Right lobe of liver (tissue), 6 donors: ENCODE measurements around the gene NEK9. TPM values are rescaled to one million over a fixed set of nuclear protein-coding genes. Genes with fewer than 3 reads are reported as not detected.

ENCODE experiments used
- ATAC-seq, 4 donors: fragments of 200-7000 bp; cut with Tn5 transposase; one replicate each; pipeline ENCODE4 v1.9.1; 2020; ENCODE audit warnings: mild to moderate bottlenecking in 4 of 4, moderate library complexity in 4 of 4
- DNase-seq, 3 donors: peaks; one replicate each; pipeline ENCODE4 v3.0.0-alpha.2; 2020
- H3K27ac ChIP-seq, 3 donors: fragments of 200-600 bp; one replicate each; pipeline ENCODE4 v1.8.0; 2022
- H3K27me3 ChIP-seq, 2 donors: fragments of 200-600 bp; one replicate each; pipeline ENCODE4 v1.8.0; 2022
- H3K36me3 ChIP-seq, 4 donors: fragments of 200-600 bp; sonication (generic) in 1 of 4; one replicate each; pipeline versions ENCODE4 v1.5.1 to v1.8.0; 2017 to 2022; ENCODE audit warnings: control low read depth in 1 of 4
- H3K4me1 ChIP-seq, 4 donors: fragments of 200-600 bp; sonication (generic) in 1 of 4; one replicate each; pipeline versions ENCODE4 v1.5.1 to v1.8.0; 2017 to 2022; ENCODE audit warnings: control low read depth in 1 of 4
- H3K4me3 ChIP-seq, 3 donors: fragments of 200-600 bp; one replicate each; pipeline ENCODE4 v1.8.0; 2022
- H3K9me3 ChIP-seq, 4 donors: fragments of 200-600 bp; sonication (generic) in 1 of 4; one replicate each; pipeline versions ENCODE4 v1.5.1 to v1.8.0; 2017 to 2022; ENCODE audit warnings: control low read depth in 1 of 4
- POLR2A ChIP-seq: fragments of 450-650 bp; IDR thresholded peaks from one replicate; pipeline ENCODE4 v1.6.1; 2017; ENCODE audit warnings: antibody characterized with exemption, mild to moderate bottlenecking
- WGBS: methylation state at CpG from one replicate; pipeline ENCODE4 v1.1.6; 2018; ENCODE audit warnings: low coverage, low lambda C conversion rate; ENCODE audit not compliant: insufficient coverage; ENCODE audit errors: missing lambda C conversion rate; 5-methylcytosine and 5-hydroxymethylcytosine counted together
- intact Hi-C, 2 donors: fragments of 100-400 bp; cut with DNase I; formaldehyde crosslinking; loops; one replicate each; pipeline versions ENCODE4 v1.11.2 to v1.14.1; 2022
- total RNA-seq, 6 experiments: library from RNA; depleted of rRNA in 2 of 6; stranded (reverse); fragments of >200 nt in 2 of 6; fragmentation: NEBNext Ultra II Directional in 3 of 6; extraction: Animal tissue kit (Norgen Biotek cat#: 25700) in 3 of 6; gene quantifications; one replicate each; pipeline versions ENCODE4 v1.1.0 to v1.2.4, GENCODE V29; 2016 to 2023
- TF ChIP-seq, protein P1 (sequence below), 4 donors: fragments of 200-600 bp in 3 of 4; fragments of 450-650 bp in 1 of 4; IDR thresholded peaks; one replicate each; pipeline versions ENCODE4 v1.5.1 to v1.8.0; 2016 to 2022; ENCODE audit warnings: antibody characterized with exemption in 4 of 4, mild to moderate bottlenecking in 2 of 4
- donor health status: DM: no; HTN: yes; CAD: no.
- donor health status: DM: no; HTN: no; CAD: no.
- donor health status: DM: no; HTN: no; CAD: no.
- donor health status: DM: no; HTN: yes; CAD: no.
- donor health status: DM: no; HTN: yes; CAD: no.

The NEK9 gene
- total RNA-seq, 6 experiments from 2014 or later: 22.2 to 56.8 (median 39.6) TPM

DNA sequence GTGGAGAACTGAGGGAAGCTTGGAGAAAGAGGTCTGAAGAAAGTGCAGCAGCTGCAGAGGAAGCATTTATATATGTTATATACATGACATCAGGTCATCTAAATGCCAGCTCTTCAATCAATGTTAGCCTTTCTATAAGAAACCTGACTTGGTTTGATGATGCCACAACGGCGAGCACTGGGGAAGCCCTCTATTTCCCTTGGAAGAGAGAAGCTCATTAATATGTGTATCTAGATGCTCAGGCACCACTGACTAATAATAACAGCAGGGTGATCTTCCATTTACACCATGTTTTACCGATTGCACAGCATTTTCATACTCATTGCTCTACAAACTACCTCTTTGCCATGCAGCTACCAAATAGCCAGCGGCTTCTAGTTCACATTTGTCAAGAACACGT, 63.8 kb downstream of the NEK9 start:
- peaks cover 0 to 13% (median 6%) of the 10 kb centered on the region in 4 donors for H3K4me1 ChIP-seq
- H3K27me3 ChIP-seq: no peaks in the 10 kb centered on the region
- TF ChIP-seq, protein P1, sequence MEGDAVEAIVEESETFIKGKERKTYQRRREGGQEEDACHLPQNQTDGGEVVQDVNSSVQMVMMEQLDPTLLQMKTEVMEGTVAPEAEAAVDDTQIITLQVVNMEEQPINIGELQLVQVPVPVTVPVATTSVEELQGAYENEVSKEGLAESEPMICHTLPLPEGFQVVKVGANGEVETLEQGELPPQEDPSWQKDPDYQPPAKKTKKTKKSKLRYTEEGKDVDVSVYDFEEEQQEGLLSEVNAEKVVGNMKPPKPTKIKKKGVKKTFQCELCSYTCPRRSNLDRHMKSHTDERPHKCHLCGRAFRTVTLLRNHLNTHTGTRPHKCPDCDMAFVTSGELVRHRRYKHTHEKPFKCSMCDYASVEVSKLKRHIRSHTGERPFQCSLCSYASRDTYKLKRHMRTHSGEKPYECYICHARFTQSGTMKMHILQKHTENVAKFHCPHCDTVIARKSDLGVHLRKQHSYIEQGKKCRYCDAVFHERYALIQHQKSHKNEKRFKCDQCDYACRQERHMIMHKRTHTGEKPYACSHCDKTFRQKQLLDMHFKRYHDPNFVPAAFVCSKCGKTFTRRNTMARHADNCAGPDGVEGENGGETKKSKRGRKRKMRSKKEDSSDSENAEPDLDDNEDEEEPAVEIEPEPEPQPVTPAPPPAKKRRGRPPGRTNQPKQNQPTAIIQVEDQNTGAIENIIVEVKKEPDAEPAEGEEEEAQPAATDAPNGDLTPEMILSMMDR (IDR thresholded peaks at IDR 0.05): no peak
- no peak for TF ChIP-seq POLR2A
- intact Hi-C loops: no loop called here
- peak overlapping the region in 2 of 3 donors; percentile 54 to 92 for H3K4me3 ChIP-seq
- ATAC-seq: no peak
- H3K27ac ChIP-seq: no peak overlapping the region
- WGBS: 39% methylated on average over 5 of the region's 5 CpGs
- DNase-seq: no peak
- no peaks in the 10 kb centered on the region for H3K36me3 ChIP-seq
- no peaks in the 10 kb centered on the region for H3K9me3 ChIP-seq

DNA sequence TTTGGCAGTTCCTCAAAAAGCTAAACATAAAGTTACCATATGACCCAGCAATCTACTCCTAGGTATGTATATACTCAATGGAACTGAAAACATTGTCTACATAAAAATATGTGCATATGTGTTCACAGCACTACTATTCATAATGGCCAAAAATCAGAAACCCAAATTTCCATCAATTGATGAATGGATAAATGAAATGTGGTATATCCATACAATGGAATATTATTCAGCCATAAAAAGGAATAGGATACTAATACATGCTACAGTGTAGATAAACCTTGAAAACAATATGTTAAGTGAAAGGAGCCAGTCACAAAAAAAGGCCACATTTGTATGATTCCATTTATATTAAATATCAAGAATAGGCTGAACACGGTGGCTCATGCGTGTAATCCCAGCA, 66.4 kb downstream of the NEK9 start:
- ATAC-seq: no peak
- 67% methylated on average over 2 of the region's 2 CpGs for WGBS

DNA sequence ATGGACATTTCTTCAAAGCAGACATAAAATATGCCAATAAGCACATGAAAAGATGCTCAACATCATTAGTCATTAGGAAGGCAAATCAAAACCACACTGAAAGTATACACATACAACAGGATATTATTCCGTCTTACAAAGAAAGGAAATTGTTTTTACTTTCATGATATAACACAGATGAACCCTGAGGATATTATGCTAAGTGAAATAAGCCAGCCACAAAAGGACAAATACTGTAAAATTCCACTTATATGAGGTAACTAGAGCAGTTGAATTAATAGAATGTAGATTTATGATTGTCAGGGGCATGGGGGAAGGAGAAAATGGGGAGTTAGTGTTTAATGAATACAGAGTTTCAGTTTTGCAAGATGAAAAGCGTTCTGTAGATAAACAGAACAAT, 67.2 kb downstream of the NEK9 start:
- Histone ChIP-seq H3K4me3 (no peak overlapping the region), H3K27ac (no peak overlapping the region), H3K36me3 (no peaks in the 10 kb centered on the region), H3K27me3 (no peaks in the 10 kb centered on the region), H3K9me3 (no peaks in the 10 kb centered on the region), H3K4me1 (peaks cover 0 to 9% (median 2%) of the 10 kb centered on the region in 4 donors)
- TF ChIP-seq POLR2A: no peak
- TF ChIP-seq, protein P1 (IDR thresholded peaks at IDR 0.05): no peak
- intact Hi-C loops: no loop called here
- DNase-seq (no peak), ATAC-seq (no peak)
- WGBS: 81% methylated on average over 2 of the region's 2 CpGs

More for the DNA sequence above, 66.4 kb downstream of the NEK9 start:
- TF ChIP-seq, protein P1 (IDR thresholded peaks at IDR 0.05): no peak
- no peak for TF ChIP-seq POLR2A
- Histone ChIP-seq H3K9me3 (no peaks in the 10 kb centered on the region), H3K36me3 (no peaks in the 10 kb centered on the region), H3K4me1 (peaks cover 0 to 9% (median 2%) of the 10 kb centered on the region in 4 donors), H3K4me3 (no peak overlapping the region), H3K27ac (no peak overlapping the region), H3K27me3 (no peaks in the 10 kb centered on the region)
- no peak for DNase-seq
- intact Hi-C loops: no loop called here

DNA sequence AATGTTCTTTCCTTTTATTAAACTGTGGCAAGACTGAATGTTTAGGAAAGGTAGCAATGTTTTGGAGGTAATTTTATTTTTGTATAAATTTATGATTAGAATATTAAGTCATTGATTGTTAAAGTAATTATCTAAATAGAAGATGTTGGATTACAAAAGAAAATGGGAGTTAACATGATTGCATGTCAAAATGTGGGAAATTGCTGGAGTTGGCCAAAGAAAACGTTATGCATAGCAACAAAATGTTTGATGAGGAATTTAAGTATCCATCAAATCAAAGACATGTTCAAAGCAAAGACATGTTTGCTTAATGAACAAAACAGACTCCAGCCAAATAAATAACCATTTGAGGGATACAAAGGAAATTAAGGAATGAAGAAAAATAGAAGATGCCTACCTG, 72.4 kb downstream of the NEK9 start:
- Histone ChIP-seq H3K36me3 (no peaks in the 10 kb centered on the region), H3K27me3 (no peaks in the 10 kb centered on the region), H3K4me3 (no peak overlapping the region), H3K9me3 (no peaks in the 10 kb centered on the region), H3K27ac (no peak overlapping the region), H3K4me1 (peaks cover 0 to 7% (median 3%) of the 10 kb centered on the region in 4 donors)
- TF ChIP-seq, protein P1 (IDR thresholded peaks at IDR 0.05): no peak
- no peak for TF ChIP-seq POLR2A
- no peak for DNase-seq
- 89% methylated on average over 1 of the region's 1 CpG for WGBS
- intact Hi-C loops: no loop called here
- no peak for ATAC-seq
